GM21526 (cell line): ENCODE measurements around the gene CBX8.

Experiments
- ATAC-seq: cut with Tn5 transposase; IDR thresholded peaks from one replicate; pipeline ENCODE4 v1.9.1; 2021; ENCODE audit warnings: moderate library complexity; ENCODE audit not compliant: unreplicated experiment, low FRiP score

The CBX8 gene

GRCh38 chr17:79835953-79836509 is 39.2 kb upstream of the CBX8 start:
- no peak for ATAC-seq

- no peak for ATAC-seq
Measured at GRCh38 chr17:79835470-79835899, 38.6 kb upstream of the CBX8 start.

- ATAC-seq: no peak
Measured at GRCh38 chr17:79834565-79835469, 37.9 kb upstream of the CBX8 start.

DNA sequence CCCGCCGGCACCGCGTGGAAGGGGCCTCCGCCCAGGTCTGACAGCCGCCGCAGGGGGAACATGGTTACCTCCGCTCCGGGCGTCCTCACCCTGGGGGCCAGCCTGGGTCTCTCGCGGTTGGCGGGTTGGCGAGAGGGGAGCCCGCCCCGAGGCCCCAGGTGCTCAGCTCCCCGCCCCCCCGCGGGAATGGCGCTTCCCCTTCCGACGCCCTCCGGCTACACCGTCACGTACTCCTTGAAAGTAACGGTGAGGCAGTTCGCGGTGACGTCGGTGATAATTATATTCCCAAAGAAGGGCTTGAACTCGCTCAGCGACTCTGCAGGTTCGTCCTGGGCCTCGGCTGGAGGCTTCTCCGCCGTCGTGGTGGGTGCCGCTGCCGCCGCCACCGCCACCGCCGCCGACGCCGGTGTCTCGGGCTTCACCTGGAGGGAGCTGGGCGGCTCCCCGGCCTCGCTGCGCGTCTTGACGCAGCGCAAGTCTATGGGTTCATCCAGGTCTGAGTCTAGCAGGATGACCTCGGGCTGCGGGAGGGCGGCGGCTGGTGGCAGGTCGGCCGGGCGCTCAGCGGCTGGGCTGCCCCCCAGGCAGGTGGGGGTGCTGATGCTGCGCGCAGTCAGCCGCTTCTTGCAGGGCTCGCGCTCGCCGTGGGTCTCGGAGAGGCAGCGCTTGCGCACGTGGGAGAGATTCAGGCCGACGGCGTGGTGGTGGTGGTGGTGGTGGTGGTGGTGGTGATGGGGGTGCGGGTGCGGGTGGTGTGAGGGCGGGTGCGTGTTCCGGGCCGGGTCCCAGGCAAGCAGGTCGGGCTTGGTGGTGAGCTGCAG is 37.1 kb upstream of the CBX8 start:
- ATAC-seq: no peak

GRCh38 chr17:79833110-79833450 is 36.2 kb upstream of the CBX8 start:
- ATAC-seq: no peak

- no peak for ATAC-seq
Measured at GRCh38 chr17:79832218-79833109, 35.6 kb upstream of the CBX8 start.

- no peak for ATAC-seq
Measured at GRCh38 chr17:79831265-79832217, 34.7 kb upstream of the CBX8 start.

DNA sequence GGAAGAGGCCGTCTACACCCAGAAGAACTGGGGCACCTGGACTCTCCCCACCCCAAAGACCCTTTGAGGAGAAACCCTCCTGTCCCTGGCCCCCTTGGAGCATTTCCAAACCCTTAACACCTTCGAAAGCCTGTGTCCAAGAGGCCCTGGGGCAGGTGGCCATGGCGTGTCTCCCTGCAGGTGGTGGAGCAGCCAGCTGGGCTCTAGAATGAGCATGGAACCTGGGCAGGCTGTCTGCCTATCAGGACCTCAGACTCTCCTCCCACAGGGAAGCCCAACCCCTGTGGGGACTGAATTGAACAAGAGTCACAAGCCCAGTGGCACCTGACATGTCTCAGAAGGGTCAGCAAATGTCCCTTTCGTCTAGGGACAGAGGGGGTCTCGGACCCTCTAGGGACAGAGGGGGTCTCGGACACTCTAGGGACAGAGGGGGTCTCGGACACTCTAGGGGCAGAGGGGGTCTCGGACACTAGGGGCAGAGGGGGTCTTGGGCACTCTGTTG is 33.9 kb upstream of the CBX8 start:
- no peak for ATAC-seq

- no peak for ATAC-seq
Measured at GRCh38 chr17:79830303-79830702, 33.4 kb upstream of the CBX8 start.

- no peak for ATAC-seq
Measured at GRCh38 chr17:79829457-79829856, 32.6 kb upstream of the CBX8 start.

DNA sequence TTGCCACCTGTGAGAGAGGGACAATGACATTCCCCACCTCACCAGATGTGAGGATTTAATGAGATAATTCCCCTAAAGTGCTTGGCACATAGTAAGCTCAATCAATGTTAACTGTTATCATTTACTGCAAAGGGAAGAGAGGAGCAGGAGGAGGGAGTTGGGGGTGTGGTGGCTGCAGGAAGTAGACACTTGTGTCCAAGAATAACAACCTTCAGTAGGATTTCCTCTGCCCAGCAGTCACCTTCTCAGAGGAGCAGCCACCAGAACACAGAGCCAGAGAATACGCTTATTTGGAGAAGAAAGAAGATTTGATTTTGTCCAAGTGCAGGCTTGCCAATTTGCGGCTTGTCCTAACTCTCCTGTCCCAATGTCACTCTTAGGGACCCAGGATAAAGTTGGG is 32.1 kb upstream of the CBX8 start:
- ATAC-seq: no peak

DNA sequence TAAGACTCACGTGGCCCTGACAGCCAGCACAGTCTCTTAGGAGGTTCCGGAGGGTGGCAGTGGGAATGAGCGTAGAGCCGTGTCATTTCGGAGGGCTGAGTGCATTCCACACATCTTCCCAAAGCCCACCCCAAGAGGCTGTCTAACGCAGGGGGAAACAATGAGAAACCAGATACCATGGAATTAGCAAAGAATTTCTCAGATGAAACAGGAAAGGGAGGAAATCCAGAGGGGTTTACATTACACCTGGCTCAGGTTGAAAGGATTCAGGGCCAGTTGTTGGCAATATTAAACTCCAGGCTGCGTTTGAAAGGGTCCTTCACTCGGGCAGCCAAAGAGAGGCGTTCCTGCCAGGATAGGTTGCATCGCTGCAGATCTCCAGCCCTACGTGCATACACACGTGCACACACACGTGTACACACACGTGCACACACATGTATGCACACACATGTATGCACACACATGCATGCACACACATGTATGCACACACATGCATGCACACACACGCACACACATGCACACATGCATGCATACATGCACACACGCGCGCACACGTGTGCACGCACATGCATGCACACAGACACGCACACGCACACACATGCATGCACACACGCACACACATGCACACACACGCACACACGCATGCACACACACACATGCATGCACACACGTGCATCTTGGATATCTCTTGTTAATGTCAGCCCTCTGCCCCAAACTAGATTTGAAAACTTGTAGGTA is 30.1 kb upstream of the CBX8 start:
- no peak for ATAC-seq

DNA sequence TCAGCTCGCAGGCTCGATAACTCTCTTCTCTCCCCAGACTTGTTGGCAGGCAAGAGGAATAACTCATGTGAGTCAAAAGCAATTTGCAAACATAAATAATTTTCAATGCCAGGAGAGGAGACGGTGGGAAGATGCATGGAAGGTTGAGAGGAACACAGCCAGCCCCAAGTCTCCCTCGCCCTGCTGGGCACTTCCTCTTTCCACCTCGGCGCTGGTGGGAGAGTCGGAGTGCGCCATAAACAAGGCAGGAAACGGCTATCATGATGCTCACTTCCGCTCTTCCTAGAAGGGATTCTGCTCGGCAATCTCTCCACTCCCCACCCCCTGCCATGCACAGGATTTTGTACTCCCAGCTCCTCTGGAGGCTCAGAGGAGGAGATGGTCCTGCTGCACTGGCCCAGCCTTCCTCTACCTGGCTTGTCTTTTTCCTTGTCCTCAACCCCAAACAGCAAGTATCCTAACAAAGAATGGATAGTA is 29.4 kb upstream of the CBX8 start:
- no peak for ATAC-seq

- no peak for ATAC-seq
Measured at GRCh38 chr17:79825580-79825921, 28.7 kb upstream of the CBX8 start.

- no peak for ATAC-seq
Measured at GRCh38 chr17:79824893-79825579, 28.2 kb upstream of the CBX8 start.

DNA sequence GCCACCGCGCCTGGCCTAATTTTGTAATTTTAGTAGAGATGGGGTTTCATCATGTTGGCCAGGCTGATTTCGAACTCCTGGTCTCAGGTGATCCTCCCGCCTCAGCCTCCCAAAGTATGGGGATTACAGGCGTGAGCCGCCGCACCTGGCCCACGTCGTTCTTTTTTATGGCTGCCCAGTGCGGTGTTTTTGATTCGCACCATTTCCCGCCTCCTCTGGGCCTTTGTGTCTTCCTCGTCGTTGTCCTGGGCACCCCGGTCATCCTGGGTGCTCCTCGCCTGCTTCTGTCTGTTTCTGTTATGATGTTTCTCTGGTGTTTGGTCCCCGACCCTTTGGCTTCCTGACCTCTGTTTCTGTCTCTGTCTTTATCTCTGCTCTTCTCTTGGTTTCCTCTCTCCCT is 27.4 kb upstream of the CBX8 start:
- no peak for ATAC-seq

- no peak for ATAC-seq
Measured at GRCh38 chr17:79822583-79823124, 25.8 kb upstream of the CBX8 start.
